DND-41 (cell line): ENCODE measurements around the gene OTULINL.

ENCODE experiments used
- CTCF ChIP-seq: IDR thresholded peaks from 2 replicates; pipeline ENCODE4 v1.5.1; 2012; ENCODE audit warnings: borderline replicate concordance, low read length, moderate library complexity, mild to moderate bottlenecking; ENCODE audit not compliant: poor library complexity, severe bottlenecking; ENCODE audit errors: extremely low read depth
- EZH2 ChIP-seq: IDR thresholded peaks from 3 replicates; pipeline ENCODE4 v1.6.1; 2012; ENCODE audit warnings: borderline replicate concordance, low read depth, mild to moderate bottlenecking, moderate library complexity, low read length, inconsistent platforms; ENCODE audit not compliant: severe bottlenecking

DNA sequence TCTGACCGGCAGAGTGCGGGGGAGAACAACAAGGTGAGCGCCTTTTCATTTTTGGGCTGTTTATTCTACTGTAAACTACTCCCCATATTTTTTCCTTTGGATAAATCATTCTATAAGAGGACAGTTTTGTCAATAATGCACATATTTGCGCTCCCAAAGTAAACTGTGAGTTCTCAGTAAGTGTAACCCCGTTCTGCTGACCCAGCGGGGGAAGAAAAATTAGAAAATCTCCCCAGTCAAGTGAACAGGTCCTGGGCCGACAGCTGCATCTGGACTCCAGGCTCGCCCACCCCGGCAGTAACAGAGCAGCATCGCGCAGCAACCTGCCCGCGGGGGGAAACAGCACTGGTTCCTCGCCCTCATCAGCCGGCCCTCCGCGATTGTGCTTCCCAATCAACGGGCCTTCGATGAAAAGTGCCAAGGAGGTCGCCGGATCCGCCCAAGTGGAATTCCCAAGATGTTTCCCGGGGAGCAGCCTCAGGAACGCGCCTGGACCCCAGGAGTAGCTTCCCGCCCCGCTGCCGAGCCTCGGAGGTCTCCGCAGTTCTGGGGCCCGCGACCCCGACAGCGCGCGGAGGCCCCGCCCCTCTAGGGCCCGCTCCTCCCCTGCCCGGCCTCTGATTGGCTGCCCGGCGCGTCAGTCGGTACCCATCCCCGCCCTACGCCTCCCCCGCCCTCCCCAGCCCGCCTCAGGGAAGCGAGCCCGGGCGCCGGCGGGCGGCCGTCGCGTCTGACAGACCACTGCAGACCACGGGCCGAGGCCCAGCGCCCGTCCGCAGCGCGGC is at the start of gene OTULINL:
- no peak for TF ChIP-seq CTCF
- TF ChIP-seq EZH2 = peak; percentile 26
